Muscle of back (tissue), 11 donors: ENCODE data around the gene SPTA1. TPM values are rescaled to one million over a fixed set of nuclear protein-coding genes. Genes with fewer than 3 reads are reported as not detected.

Experiments
- DNase-seq, 3 donors: peaks; one replicate each; pipeline versions ENCODE4 v3.0.0 to v3.0.0-alpha.2; 2013
- polyA plus RNA-seq, 10 donors: library from polyadenylated mRNA; unstranded; fragments of 120-200 nt; gene quantifications; one replicate each; pipeline ENCODE4 v1.2.1, GENCODE V29; 2013; ENCODE audit not compliant: insufficient read length in 10 of 10

SPTA1 gene
- polyA plus RNA-seq, 10 donors: 1.4 to 8.1 (median 3.3) TPM

GRCh38 chr1:158572226-158572625 is 114.3 kb downstream of the SPTA1 start:
- DNase-seq: no peak

- DNase-seq: no peak
Observed at GRCh38 chr1:158570480-158570879, 116.0 kb downstream of the SPTA1 start, which contains the start of gene OR6P1. TSS of gene OR6P1 (minus strand) at chr1:158570580. CDS start at chr1:158563604, 6,976 bp downstream.

- no peak for DNase-seq
Observed at GRCh38 chr1:158564608-158565007, 121.9 kb downstream of the SPTA1 start.

- no peak for DNase-seq
Observed at GRCh38 chr1:158563853-158564252, 122.7 kb downstream of the SPTA1 start.

Other genes starting within 250 kb of the SPTA1 start
- not detected for gene OR10K1, start 224.9 kb downstream of the SPTA1 start, polyA plus RNA-seq
- gene OR10R2, start 214.5 kb downstream of the SPTA1 start, polyA plus RNA-seq: not detected
- not detected for gene OR6Y1, start 132.3 kb downstream of the SPTA1 start, polyA plus RNA-seq
- gene OR6P1, start 116.1 kb downstream of the SPTA1 start, polyA plus RNA-seq: not detected
- gene OR10X1, start 106.8 kb downstream of the SPTA1 start, polyA plus RNA-seq: not detected
- under 1 TPM in 9 of 10 donors, not detected in 1; 0.04 to 0.12 (median 0.07) TPM for gene OR10Z1, start 81.4 kb downstream of the SPTA1 start, polyA plus RNA-seq
- gene OR6K2, start 13.9 kb upstream of the SPTA1 start, polyA plus RNA-seq: not detected
- not detected for gene OR6K3, start 34.0 kb upstream of the SPTA1 start, polyA plus RNA-seq
- not detected for gene OR6K6, start 68.0 kb upstream of the SPTA1 start, polyA plus RNA-seq
- gene OR6N1, start 85.5 kb upstream of the SPTA1 start, polyA plus RNA-seq: not detected
- gene OR6N2, start 94.5 kb upstream of the SPTA1 start, polyA plus RNA-seq: not detected
- gene MNDA, start 144.6 kb upstream of the SPTA1 start, polyA plus RNA-seq: 1 to 10 TPM; 2.4 to 8.5 (median 4.4) TPM
- gene PYHIN1, start 244.8 kb upstream of the SPTA1 start, polyA plus RNA-seq: 1 to 10 TPM in 1 of 10 donors, under 1 TPM in 6, not detected in 3; 0.10 to 3.5 (median 0.37) TPM